Retina (tissue), 1 donor: ENCODE results near the gene SYNPO2L.
A peak's percentile ranks its signal among the peaks of the same experiment; 100 is the strongest.
"Not testable (repeated sequence)": the region's sequence is repeated elsewhere in the genome, so short reads cannot be mapped to it uniquely, and the experiment has no call there.

Source experiments
- DNase-seq: peaks from one replicate; pipeline ENCODE4 v3.0.0-alpha.2; 2016

Gene SYNPO2L

DNA sequence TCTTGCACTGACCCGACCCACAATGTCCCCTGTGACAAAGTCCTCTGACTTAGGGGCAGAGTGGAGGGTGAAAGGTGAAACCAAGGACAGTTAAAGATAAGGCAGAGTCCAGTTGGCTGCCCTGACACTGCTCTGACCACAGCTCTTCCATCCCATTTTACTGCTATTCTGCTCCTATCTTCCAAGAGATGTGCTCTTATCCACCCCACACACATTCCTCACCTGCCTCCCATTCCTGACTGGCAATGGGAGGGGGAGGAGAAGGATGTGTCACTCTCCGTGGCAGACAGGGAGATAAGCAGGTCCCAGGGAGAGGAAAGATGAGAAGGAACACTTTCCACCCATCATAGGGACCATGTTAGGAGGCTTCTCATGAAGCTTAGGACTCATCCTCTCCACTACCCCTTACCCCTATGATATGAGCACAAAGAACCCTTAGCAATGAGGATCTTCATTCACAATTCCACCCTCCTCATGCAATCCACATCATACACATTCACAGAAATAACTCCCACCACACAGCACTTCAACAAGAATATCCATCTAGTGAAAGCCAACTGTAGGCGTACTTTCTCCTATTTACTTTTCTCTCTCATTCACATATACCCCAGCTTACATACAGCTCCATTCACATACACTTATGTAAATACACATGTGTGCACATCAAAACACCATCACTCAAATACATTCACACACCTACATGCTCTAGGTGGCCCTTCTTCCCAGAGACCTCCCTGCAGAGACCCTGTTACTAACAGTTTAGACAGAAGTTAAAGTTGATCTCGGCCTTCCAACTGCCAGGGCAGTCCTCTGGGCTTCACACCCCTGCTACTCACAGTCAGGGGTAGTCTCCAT is 6.6 kb downstream of the SYNPO2L start:
- DNase-seq: no peak

DNA sequence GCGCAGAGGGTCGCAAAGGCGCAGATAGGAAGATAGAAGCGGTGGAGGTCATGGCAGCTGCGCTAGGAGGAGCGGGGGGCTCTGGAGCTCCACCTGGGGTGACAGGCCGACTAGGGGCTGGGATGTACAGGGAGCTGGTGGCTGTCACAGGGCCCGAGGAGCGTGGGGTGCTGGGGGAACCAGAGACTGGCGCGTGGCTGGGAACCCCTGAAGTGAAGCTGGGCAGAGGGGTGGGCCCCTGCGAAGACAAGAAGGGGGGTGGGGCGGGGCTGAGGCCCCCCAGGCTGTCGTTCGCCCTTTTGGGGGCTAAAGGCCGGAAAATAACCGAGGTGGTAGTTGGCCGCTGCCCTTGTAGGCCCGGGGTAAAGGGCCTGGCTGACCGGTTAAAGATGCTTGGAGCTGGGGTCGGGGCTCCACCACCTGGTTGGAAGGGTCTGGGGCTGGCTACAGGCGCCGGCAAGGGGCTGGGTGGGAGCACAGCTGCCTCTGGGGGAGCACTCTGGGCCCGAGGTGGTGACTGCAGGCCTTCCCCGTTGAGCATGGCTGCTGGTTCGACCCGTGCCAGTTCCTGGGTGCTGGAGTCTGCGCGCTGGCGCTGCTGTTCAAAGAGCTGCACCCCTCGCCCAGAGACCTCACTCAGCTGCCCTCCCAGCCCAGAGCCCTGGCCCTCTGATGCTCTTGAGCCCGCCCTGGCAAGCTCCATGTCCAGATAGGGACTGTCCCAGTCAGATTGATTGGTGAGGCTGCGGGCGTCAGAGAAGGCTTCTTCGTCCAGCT is 7.8 kb downstream of the SYNPO2L start:
- peak; percentile 31 for DNase-seq

- peak; percentile 88 for DNase-seq
Observed at GRCh38 chr10:73647211-73647874, 8.5 kb downstream of the SYNPO2L start.

DNA sequence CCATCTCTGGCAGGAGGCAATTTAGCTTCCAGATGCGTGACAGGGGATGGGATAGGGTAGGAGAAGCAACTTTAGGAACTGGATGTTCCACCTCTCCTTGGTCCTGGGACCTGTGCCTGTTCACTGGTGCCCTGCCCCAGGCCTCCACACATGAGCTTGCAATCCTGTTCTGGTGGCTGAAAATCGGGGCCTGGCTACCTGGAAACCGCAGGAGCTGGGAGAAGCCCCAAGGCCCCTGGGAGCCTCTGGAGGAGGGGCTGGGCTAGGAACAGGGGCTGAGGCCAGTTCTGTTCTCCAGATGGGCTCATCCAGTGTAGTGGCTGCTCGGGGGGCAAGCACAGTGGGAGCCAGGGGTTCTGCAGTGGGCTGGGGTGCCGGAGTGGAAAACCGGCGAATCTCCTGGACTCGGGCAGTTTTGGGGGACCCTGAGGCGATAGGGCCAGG is 9.2 kb downstream of the SYNPO2L start:
- DNase-seq: peak; percentile 38

GRCh38 chr10:73645251-73645650 is 10.6 kb downstream of the SYNPO2L start:
- no peak for DNase-seq

DNA sequence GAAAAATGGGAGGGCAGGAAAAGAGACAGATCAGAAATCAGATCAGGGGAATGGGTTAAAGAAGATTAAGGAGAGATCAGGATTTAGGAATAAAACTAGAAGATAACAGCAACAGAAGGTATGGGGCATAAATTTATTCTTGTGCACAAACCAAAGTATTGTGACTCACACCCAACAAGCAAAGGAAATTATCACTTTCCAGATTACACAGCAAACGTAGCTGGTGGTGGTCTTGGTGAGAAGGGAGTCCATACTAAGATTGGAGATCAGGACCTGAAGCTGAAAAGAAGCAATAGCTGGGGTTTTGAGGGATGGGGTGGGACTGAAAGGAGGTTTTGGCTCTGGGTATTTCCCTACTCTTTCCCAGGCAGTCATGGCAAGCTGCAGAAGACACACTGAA is 11.1 kb downstream of the SYNPO2L start:
- DNase-seq: no peak

GRCh38 chr10:73644015-73644743 is 11.7 kb downstream of the SYNPO2L start:
- peak; percentile 79 for DNase-seq

DNA sequence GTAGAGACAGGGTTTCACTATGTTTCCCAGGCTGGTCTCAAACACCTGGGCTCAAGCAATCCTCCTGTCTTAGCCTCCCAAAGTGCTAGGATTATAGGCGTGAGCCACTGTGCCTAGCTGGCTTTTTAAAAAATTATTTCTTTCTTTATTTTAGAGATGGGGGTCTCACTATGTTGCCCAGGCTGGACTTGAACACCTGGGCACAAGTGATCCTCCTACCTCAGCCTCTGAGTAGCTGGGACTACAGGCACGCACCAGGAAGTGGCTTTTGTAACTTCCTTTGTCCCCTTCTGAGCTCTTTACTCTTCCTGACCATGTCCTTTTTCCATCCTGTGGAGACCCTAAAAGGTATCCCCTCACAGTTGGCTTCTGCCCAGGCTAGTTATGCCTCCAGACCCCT is 12.5 kb downstream of the SYNPO2L start:
- DNase-seq: no peak

- no peak for DNase-seq
Observed at GRCh38 chr10:73641328-73642060, 14.3 kb downstream of the SYNPO2L start, which contains the start of gene MYOZ1. Gene MYOZ1 (minus strand): TSS chr10:73641474. CDS start chr10:73640017, 1,457 bp downstream.

DNA sequence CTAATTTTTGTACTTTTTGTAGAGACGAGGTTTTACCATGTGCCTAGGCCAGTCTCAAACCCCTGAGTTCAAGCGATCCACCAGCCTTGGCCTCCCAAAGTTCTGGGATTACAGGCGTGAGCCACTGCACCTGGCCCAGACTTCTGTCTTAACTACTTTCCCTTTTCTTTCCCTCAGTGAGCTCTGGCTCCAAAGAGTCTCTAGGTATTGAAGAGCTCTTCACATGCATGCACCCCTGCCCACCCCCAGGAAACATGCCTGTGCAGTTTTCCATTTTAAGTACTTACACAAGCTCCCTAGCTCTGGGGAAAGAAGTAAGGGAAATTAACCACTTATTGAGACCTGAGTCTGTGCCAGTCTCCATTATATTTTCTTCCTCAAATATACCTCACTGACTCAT is 16.5 kb downstream of the SYNPO2L start:
- no peak for DNase-seq

DNA sequence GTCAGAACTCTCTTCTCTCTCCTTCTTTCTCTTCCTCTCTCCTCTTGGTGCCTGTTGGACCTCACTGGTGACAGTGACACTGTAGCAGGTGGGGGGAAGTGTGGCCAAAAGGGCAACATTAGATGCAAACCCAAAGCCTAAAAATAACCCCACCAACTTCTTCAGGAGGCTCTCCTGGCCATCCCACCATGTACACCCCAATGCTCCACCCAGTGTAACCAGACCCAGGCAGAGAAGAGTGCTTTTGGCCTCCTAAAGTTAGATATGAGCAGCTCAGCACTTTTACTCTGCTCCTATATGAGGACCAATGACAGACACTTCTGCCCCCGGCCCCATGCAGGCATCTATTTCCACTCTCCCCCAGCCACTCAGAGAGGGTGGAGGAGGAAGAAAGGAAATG is 20.0 kb downstream of the SYNPO2L start:
- no peak for DNase-seq

- no peak for DNase-seq
Observed at GRCh38 chr10:73634421-73634820, 21.4 kb downstream of the SYNPO2L start.

GRCh38 chr10:73629165-73629564 is 26.7 kb downstream of the SYNPO2L start:
- no peak for DNase-seq

DNA sequence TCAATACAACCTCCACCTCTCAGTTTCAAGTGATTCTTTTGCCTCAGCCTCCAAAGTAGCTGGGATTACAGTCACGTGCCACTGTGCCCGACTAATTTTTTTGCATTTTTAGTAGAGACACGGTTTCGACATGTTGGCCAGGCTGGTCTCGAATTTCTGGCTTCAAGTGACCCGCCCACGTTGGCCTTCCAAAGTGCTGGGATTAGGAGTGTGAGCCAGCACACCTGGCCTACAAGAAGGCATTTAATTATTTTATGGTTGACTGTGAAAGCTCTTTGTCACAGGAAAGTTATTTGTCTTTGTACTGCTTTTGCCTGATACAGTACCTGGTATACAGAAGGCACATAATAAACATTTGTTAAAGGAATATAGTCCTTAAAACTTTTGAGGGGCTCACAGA is 27.4 kb downstream of the SYNPO2L start:
- DNase-seq: no peak

DNA sequence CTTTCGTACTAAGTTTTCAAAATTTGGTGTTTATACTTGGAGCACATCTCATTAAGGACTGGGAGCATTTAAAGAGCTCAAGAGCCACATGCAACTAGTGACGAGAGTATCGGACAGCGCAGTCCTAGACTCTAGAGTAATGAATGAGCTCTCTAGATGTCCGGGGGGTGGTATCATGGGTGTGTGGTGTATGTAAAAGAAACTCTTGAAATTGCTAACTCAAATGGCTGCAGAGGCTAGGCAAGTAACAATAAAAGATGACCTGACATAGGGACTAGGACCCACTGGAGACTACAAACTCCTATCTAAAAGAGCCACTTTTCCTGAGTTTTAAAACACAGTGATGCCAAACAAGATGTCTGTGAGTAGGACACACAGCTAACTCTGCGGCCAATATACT is 28.5 kb downstream of the SYNPO2L start:
- no peak for DNase-seq

DNA sequence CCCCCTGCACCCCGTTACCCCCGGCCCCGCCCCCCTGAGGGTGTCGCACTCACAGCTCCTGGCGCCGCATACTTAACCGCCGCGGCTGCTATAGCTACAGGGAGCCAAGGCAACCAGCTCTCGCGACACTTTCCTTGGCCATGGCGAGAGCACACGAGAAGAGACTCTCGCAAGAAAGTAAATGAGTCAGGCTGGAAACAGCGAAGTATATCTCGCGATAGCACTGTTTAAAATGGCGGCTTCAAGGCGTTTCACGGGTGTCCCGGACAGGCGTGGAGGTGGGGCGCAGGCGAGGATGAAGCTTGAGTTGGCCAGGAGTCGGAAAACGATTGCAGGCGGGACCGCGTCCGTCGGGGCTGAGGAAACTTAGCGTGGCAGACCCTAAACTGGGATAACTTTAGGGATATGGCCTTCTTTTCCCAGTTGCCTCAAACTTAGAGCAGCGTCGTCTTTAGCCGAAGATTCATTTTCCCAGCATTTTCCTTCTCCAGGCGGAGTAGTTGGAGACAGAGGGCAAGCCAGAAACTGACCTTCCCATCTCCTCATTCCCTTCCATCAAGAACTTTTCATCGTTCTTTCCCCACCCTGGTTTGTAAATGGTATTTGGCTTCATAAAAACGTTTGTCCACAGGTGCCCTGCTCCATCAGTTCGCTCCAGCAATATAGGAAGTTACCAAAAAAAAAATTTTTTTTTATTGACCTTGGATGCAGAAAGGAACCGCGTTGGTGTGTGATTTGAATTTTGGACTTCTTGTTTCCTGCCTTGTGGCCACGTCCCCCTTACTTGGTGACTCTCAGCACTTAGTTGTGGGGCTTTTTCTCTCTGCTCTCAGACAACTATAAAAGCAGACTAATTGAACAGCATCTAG is 29.7 kb downstream of the SYNPO2L start:
- DNase-seq: peak; percentile 93

DNA sequence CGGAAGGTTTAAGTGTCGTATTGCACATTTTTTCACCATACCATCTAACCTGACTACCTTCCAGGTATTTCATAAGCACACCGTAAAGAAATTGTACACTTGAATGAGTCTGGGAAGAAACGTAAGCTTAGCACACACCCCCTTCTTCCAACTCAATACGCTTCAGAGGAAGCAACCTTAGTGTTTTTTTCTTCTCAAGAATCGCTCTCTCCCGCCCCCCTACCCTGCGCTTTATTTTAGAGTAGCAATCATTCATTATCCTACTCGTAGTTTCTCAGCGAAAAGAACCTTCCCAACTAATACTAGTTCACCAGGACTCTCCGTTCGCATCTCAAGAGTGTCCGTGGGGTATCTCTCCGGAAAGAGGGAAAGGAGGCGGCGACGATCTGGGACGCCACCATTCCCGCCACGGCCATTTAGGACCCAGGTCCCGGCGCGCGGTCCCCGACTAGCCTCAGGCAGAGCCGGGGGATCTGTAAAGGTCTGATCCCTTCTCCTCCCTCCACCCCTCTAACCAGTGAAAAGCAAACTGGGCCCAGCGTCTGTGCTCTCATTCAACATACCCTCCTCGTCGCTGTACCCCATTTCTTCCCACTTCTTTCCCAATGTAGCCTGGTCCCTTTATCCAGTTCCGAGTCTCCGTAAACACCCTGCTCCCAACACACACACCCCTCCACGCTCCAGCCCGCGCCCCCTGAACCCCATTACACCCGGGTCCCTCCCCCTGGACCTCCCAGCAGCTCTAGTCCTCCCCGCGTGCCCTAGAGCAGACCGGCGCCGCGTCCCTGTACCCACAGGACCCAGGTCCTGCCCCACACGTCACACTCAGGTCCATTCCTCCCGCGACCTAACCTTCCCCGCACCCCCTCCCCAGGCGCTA is 30.6 kb downstream of the SYNPO2L start:
- DNase-seq: peak; percentile 76

GRCh38 chr10:73623056-73623455 is 32.8 kb downstream of the SYNPO2L start:
- no peak for DNase-seq

DNA sequence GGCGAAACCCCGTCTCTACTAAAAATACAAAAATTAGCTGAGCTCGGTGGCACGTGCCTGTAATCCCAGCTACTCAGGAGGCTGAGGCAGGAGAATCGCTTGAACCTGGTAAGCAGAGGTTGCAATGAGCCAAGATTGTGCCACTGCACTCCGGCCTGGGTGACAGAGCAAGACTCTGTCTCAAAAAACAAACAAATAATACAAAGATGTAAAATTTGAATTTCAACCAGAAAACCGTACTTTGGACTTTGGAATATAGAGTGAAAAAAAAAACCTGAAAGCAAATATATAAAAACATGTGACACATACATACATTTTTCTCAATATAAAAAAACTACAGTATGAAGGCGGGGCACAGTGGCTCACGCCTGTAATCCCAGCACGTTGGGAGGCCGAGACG is 34.9 kb downstream of the SYNPO2L start:
- DNase-seq: not testable (repeated sequence)

GRCh38 chr10:73617143-73617542 is 38.7 kb downstream of the SYNPO2L start:
- not testable (repeated sequence) for DNase-seq
